GM21737 (cell line): ENCODE measurements around the gene TPST1.
"Not testable (repeated sequence)": the region's sequence is repeated elsewhere in the genome, so short reads cannot be mapped to it uniquely, and the experiment has no call there.

Experiments used
- ATAC-seq: cut with Tn5 transposase; IDR thresholded peaks from one replicate; pipeline ENCODE4 v1.9.1; 2021; ENCODE audit warnings: mild to moderate bottlenecking, moderate library complexity; ENCODE audit not compliant: unreplicated experiment

The TPST1 gene

DNA sequence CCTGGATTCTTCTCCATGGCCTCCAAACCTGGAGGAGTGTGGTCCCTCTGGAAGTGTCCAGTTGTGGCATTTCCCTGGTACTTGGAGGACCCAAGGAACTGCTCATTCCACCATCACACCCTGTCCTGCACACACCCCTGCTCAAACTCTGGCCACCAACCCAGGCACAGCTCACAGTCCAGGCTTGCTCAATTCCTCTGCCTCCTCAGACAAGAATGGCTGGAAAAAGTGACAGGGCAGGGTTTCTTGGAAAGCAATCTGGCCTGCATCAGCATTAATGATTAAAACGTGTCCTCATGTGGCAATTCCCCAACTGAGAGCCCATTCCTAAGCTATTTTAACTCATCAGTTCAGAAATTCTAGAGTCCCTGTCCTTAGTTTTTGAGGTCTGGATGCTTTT is 17.2 kb upstream of the TPST1 start:
- no peak for ATAC-seq

DNA sequence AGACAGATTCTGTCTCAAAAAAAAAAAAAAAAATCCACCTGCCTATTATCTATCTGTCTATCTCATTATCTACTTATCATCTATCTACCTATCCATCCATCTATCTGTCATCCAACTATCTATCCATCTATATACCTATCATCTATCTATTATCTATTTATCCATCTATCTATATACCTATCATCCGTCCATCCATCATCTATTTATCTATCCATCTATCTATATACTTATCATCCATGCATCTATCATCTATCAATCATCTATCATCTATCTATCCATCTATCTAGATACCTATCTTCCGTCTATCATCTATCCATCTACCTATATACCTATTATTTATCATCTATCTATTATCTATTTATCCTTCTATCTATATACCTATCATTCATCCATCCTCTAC is 16.5 kb upstream of the TPST1 start:
- no peak for ATAC-seq

DNA sequence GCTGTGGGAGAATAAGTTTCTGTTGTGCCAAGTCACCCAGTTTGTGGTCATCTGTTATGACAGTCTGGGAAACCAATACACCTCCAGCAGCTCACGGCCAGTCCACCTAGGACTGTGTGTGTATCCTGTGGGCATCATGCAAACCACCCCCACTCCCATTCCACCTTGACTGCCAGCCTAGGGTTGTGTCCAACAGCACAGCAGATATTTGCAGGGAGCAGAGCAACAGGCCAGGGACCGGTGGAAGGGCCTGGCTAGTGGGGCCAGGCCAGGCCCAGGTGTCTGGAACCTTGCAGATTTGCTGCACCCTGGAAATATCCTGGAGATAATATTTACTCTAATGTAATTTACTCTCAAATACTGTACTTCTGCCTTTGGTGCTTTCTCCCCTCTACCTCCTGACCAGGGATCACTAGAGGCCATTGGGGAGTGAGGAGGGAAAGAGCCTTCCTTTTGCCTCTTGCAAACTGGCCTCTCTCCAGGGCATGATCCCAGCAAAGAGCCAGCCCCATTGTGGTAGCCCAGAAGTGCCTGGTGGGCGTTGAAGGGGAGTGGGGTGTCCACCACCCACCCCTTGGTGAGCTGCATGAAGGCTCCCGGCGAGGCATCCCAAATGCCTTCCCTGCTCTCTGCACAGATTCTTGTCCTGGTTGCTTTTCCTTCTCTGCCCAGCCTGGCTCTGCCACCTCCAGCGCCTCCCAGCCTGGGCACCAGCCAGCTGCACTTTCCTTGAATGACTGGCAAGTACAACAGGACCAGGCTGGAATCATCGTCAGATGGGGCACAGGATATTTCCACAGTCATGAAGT is 15.2 kb upstream of the TPST1 start:
- ATAC-seq = no peak

DNA sequence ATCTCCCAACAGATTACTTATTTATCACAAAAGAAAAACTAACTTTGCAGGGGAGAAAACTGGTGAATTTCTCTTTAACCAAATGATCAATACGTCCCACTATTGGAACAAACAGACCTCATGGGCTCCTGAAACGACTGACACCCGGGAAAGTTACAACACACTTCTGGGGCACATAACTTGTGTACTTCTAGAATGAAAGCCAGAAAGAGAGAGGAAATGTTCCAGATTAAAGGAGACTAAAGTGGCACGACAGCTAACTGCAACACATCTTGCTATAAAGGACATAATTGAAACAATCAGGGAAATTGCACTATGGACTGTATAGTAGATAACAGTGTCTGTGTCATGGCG is 14.7 kb upstream of the TPST1 start:
- ATAC-seq = no peak

DNA sequence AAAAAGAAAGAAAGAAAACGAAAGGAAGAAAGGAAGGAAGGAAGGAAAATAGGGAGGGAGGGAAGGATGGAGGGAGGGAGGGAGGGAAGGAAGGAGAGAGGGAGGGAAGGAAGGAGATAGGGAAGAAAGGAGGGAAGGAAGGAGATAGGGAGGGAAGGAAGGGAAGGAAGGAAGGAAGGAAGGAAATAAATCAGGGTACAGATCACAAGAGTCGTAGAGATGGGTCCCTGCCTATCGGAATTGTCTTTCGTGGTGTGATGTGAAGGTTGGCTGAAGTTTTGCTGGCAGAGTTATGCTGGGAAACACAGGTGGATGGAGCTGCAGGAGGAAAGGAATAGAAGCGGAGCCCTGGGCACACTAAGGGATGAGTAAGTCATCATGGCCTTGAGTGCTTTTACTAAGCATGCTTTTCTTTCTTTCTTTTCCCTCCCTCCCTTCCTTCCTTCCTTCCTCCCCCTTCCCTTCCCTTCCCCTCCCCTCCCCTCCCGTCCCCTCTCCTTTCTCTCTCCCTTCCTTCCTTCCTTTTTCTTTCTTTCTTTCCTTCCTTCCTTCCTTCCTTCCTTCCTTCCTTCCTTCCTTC is 11.9 kb upstream of the TPST1 start:
- no peak for ATAC-seq

DNA sequence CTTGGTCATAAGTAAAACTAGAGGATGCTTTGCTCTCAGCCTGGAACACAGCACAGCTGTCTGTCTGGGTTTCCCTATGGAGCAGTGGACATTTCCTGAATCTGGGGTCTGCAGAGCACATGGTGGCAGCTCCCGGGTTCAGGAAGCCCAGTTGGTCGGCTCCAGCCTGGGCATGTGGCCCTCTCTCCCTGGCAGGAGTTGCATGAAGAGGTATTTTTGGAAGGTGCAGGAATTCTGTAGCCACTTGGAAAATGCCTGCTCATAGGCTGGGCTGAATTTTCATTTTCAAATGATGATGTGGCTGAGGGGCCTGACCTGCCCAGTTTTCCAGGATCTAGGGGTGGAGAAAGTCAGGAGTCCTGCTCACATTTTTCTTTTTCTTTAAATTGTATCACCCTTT is 6.7 kb upstream of the TPST1 start:
- ATAC-seq = no peak

DNA sequence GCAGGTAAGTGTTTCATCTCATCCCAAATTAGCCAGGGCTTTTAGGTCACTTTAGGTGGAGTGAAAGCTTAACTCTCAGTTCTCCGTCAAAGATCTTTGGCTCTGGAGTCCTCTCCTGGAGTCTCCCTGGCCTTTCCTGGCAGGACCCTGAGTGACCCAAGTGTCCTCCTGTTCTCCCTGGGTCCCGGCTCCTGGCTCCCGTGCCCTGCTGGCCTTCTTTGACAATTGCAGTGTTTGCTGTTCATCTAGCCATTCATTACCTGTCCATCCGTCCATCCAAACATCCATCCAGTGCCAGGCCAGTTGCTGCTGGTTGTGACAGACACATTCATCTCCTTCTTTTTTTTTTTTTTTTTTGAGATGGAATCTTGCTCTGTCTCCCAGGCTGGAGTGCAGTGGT is 6.2 kb upstream of the TPST1 start:
- ATAC-seq = no peak

DNA sequence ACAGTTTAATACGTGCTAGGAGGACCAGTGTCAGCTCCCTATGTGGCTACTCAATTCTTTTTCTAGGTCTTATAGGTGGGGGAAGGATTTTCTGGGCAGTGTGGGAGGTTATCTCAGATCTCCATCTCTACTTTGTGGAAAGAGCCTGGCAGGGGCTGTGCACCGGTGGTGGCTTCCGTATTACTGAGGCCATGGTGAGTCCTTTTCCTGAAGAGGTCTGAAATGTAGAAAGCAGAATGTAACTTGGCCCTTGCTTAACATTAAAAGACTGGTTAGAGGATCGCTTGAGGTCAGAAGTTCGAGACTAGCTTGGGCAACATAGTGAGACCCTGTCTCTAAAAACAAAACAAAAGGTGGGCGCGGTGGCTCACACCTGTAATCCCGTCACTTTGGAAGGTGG is 2.7 kb upstream of the TPST1 start:
- no peak for ATAC-seq

DNA sequence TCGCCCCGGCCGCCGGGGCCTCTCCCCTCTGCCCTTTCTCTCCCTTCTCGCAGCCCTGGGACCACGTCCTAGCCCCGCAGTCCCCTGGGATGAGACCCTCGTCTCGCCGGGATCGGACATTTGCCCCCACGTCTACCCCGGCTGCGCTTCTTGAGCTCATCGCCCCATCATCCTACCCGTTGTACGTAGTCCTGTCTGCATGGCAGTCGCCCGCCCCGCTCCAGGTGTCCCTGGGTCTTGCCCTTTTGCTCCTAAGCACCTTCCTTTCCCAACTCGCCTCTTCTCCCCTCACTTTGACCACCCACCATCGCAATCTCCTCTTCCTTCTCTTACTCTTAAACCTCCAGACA is 582 bp downstream of the TPST1 start:
- ATAC-seq = no peak

DNA sequence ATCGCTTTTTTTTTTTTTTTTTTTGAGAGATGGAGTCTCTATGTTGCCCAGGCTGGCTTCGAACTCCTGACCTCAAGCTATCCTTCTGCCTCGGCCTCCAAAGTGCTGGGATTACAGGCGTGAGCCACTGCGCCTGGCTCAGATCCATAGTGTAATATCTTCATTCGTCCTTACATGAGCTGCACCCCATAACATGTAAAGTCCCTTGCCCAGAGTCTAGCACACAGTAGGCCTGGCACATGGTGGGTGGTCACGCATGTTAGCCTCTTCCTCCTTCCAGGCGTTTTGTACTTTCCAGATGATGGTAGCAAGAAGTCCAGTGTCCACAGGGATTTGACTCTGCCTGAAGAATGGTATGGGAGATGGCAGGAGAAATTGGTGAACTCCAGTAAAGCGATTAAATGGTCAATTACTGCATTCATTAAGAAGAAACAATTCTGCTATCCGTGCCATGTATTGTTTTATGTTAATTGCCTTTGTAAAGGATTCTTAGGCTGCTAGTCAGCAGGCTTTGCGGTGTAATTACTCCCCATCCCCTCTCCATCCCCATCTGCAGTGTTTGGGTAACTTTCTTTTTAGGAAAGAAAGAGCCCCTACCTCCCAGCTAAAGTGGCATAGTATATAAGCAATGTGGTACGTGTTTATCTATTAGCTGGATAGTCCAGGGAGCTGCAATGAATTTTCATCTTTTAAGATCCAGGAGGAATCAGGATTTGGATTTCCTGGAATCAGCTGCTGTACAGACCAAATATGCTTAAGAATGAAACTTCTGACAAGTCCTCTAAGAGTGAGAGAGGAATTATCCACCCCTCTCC is 1.2 kb downstream of the TPST1 start:
- ATAC-seq = no peak

DNA sequence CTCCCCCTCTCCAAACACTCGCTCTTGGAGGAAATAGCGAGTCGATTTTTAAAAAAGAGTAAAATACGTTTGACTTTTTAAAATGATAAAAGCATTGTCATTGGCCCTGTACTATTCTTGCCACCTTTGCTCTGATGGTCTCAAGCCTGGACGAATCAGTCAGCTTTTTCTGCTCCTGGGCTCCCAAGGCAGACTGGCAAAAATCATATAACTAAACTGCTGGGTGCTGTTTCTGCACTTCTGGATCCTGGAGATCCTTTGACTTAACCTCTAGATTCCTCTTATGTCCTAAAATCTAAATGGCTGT is 1.8 kb downstream of the TPST1 start:
- no peak for ATAC-seq

DNA sequence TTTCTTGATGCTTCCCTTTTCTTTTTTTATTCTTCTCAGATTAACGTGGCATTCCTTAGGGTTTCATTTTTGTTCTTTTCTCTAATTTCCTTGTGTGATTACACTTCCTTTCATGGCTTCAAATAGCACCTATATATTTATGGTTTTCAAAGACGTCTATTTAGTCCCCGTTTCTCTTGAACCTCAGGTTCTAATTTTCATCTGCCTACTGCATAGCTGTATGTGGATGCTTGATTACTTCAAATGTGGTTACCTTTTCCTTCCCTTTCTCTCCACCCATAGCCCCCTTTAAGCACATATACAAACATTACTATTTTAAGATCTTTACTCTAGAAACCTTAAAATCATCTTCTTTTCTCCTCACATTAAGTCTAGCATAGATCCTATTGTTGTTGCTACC is 2.4 kb downstream of the TPST1 start:
- ATAC-seq = no peak

DNA sequence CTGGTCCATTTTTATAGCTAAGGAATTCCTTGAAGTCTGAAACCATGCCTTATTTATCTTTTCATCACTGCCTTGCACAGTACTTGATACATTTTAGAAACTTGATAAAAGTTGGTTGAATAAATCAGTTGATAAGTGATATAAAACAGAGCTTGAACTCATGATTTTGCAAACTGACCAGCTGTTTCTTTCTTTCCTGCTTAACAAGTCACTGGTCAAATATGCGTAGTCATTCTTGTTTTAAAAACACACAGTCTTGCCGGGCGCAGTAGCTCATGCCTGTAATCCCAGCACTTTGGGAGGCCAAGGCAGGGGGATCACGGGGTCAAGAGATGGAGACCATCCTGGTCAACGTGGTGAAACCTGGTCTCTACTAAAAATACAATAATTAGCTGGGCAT is 6.3 kb downstream of the TPST1 start:
- ATAC-seq = no peak

DNA sequence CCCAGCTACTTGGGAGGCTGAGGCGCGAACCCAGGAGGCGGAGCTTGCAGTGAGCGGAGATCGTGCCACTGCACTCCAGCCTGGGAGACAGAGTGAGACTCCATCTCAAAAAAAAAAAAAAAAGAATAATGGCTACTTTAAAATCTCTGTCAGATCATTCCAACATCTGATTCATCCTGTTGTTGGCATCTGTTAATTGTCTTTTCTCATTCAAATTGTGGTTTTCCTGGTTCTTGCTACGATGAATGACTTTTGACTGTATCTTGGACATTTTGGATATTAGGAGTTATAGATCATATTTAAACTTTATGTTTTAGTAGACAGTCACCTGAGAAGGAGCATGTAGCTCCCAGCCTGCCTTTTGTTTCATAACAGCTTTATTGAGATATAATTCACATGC is 8.5 kb downstream of the TPST1 start:
- no peak for ATAC-seq

DNA sequence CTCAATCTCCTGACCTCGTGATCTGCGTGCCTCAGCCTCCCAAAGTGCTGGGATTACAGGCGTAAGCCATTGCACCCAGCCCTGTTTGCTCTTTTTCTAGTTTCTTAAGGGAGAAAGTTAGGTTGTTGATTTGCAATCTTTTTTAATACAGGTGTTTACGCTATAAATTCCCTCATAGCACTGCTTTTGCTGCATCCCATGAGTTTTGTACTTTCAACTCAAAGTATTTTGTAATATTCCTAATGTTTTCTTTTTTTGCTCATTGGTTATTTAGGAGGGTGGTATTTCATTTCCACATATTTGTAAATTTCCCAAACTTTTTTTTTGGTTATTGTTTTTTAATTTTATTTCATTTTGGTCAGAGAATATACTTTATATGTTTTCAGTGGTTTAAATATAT is 11.6 kb downstream of the TPST1 start:
- ATAC-seq = no peak

DNA sequence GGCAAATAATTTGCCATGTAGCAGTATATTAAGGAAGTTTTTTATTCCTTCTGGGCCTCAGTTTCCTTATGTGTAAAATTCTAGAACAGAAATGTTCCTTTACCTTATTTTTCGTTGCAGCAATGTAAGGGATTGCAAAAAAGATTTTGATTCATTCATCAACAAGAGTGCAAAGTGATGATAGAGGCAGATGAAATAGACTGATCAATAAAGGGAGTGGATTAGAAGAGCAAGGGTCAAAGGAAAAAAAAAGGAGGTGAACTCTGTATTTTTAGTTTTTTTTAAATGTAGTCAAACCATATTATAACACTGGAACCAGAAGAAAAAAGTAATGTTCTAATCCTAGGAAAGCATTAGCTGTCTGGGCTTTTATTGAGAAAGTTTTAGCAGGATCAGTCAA is 14.7 kb downstream of the TPST1 start:
- no peak for ATAC-seq

DNA sequence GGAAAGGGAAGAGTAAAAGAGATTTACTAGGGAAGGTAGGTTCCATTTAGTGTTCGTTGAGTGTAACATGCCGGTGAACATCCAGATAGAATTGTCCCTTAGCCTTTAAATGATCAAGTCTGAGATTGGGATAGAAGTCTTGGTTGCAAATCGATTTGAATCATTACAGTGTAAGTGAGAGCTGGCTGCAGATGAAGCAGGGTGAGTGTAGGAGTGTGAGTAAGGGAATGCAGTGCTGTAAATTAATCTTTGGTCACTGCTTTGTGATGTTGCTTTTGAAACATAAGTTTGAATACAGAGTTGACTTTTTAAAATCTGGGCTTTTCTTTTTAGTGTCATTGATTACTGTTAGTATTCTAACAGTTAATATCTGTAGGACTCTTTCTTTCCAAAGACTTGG is 16.3 kb downstream of the TPST1 start:
- ATAC-seq = no peak

DNA sequence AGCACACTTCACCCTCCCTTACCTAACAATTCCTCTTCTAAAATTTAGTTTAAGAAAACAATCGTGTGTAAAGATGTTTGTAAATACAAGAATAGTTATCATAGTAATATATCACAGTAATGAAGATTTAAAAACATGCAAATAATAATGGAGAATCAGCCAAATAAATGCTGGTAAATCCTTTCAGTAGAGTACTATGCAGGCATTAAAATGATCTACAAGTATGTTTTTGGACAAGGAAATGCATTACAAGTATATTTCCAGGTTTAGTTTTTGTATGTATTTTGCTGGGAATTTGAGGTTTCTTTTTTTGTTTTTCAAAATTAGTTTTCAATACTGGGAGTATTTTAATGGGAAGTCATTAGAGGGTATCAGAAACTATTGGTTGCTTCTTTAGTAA is 22.7 kb downstream of the TPST1 start:
- ATAC-seq = no peak

DNA sequence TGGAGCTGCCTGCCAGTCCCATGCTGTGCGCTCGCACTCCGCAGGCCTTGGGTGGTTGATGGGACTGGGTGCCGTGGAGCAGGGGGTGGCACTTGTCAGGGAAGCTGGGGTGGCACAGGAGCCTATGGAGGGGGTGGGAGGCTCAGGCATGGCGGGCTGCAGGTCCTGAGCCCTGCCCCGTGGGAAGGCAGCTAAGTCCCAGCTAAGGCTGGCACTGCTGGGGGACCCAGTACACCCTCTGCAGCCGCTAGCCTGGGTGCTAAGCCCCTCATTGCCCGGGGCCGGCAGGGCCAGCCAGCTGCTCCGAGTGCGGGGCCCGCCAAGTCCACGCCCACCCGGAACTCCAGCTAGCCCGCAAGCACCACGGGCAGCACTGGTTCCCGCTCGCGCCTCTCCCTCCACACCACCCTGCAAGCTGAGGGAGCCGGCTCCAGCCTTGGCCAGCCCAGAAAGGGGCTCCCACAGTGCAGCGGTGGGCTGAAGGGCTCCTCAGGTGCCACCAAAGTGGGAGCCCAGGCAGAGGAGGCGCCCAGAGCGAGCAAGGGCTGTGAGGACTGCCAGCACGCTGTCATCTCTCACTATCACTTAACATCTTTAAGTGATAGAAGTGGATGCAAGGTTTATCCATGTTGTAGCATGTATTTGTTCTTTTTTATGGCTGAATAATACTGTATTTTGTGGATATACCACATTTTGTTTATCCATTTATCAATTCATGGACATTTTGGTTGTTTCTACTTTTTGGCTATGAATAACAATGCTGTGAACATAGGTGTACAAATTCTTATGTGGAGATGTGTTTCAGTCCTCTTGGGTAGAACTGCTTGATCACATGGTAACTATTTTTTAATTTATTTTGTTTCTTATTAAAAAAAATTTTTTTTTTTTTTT is 26.4 kb downstream of the TPST1 start:
- not testable (repeated sequence) for ATAC-seq

DNA sequence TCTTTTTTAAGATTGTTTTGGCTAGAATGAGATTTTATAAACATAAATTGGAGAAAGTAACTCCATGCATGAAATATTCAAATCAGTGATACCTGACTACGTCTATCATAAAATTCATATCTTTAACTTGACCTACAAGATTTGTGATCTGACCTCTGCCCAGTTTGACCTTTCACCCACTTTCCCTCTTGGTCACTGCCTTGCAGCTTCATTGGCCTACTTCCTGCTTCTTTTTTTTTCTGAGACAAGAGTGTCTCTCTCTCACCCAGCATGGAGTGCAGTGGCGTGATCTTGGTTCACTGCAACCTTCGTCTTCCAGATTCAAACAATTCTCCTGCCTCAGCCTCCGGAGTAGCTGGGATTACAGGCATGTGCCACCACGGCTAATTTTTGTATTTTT is 28.5 kb downstream of the TPST1 start:
- ATAC-seq = no peak

DNA sequence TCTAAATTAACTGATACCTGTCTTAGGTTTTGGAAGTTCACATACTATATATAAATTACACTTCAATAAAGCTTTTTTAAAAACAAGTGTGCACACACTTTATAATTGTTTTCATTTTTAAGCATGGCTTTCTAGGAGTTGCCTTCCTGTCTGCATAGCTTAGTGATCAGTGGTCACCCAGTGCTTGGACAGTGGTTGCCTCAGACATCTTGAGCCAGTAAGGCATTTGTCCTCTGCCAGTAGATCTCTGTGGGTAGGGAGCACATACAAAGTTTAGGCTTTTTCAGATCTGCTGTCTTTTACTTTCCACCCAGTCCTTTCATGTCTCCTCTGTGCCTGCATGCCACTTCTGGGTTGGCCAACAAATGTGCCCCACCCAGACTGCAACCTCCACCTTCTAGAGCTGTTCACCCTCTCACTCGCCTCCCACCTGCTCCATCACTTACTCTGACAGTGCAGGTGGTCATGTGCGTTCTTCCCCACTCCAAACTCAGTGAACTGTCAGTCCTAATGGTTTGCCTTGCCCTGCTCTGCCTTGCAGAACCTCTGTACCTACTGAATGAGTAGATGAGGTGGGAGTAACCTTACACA is 31.7 kb downstream of the TPST1 start:
- ATAC-seq = no peak
